ENCODE results near the gene PTPRJ. TPM values are rescaled to one million over a fixed set of nuclear protein-coding genes. Genes with fewer than 3 reads are reported as not detected.
"Not testable (repeated sequence)": the region's sequence is repeated elsewhere in the genome, so short reads cannot be mapped to it uniquely, and the experiment has no call there.

Gene PTPRJ
- total and polyA plus RNA-seq, 2 experiments from 2014 or later = 4.5 to 9.5 TPM

GRCh38 chr11:48129697-48130395, 149.5 kb downstream of the PTPRJ start:
- H3K36me3 ChIP-seq (ENCODE audit: low read depth) = peaks cover 17% of the 10 kb centered on the region; the same call in 1 of the 2 replicates
- no peaks in the 10 kb centered on the region for H3K4me1 ChIP-seq (ENCODE audit: insufficient read depth)
- no peaks in the 10 kb centered on the region for H3K79me2 ChIP-seq (ENCODE audit: insufficient read depth)
- no peaks in the 10 kb centered on the region for H3F3A ChIP-seq (ENCODE audit: insufficient read depth)
- H3K9me3 ChIP-seq (ENCODE audit: low read depth) = no peaks in the 10 kb centered on the region
- 98% methylated on average over 6 of the region's 6 CpGs for WGBS, 2 experiments (ENCODE audit: low coverage in 1 of 2, low lambda C conversion rate in 2 of 2, missing lambda C conversion rate in 2 of 2)
- in situ Hi-C loops (cut with MboI) = no loop called here
- H3K9me2 ChIP-seq (ENCODE audit: insufficient read depth) = no peaks in the 10 kb centered on the region
- no peak overlapping the region for H3K9ac ChIP-seq
- H3K4me2 ChIP-seq (ENCODE audit: unreplicated experiment) = no peak overlapping the region
- DNase-seq = no peak
- no peak overlapping the region for H2AFZ ChIP-seq
- no peaks in the 10 kb centered on the region for H4K20me1 ChIP-seq (ENCODE audit: insufficient read depth)
- no peak overlapping the region for H3K4me3 ChIP-seq
- TF ChIP-seq EZH2 (IDR thresholded peaks at IDR 0.05; ENCODE audit: insufficient read depth, poor library complexity, severe bottlenecking) = no peak
- TF ChIP-seq EZH2phosphoT487 (IDR thresholded peaks at IDR 0.05; ENCODE audit: insufficient read depth, low read depth) = no peak
- H3K27me3 ChIP-seq (replicated peaks; ENCODE audit: insufficient read depth) = no peaks in the 10 kb centered on the region
- H3K27ac ChIP-seq = no peak overlapping the region

- no peak for DNase-seq
- in situ Hi-C loops (cut with MboI) = no loop called here
- H3K9me2 ChIP-seq (ENCODE audit: insufficient read depth) = no peaks in the 10 kb centered on the region
- no peak overlapping the region for H3K27ac ChIP-seq
- peaks cover 11% of the 10 kb centered on the region; the same call in 1 of the 2 replicates for H3K36me3 ChIP-seq (ENCODE audit: low read depth)
- no peak overlapping the region for H3K9ac ChIP-seq
- no peak overlapping the region for H3K4me2 ChIP-seq (ENCODE audit: unreplicated experiment)
- no peak overlapping the region for H2AFZ ChIP-seq
- no peaks in the 10 kb centered on the region for H3K9me3 ChIP-seq (ENCODE audit: low read depth)
- no peaks in the 10 kb centered on the region for H3K4me1 ChIP-seq (ENCODE audit: insufficient read depth)
- H3F3A ChIP-seq (ENCODE audit: insufficient read depth) = no peaks in the 10 kb centered on the region
- WGBS, 2 experiments (ENCODE audit: low coverage in 1 of 2, low lambda C conversion rate in 2 of 2, missing lambda C conversion rate in 2 of 2) = 97 to 99% methylated on average over 10 of the region's 10 CpGs
- no peak overlapping the region for H3K4me3 ChIP-seq
- no peaks in the 10 kb centered on the region for H3K27me3 ChIP-seq (replicated peaks; ENCODE audit: insufficient read depth)
- TF ChIP-seq EZH2 (IDR thresholded peaks at IDR 0.05; ENCODE audit: insufficient read depth, poor library complexity, severe bottlenecking) = no peak
- TF ChIP-seq EZH2phosphoT487 (IDR thresholded peaks at IDR 0.05; ENCODE audit: insufficient read depth, low read depth) = no peak
- no peaks in the 10 kb centered on the region for H3K79me2 ChIP-seq (ENCODE audit: insufficient read depth)
- no peaks in the 10 kb centered on the region for H4K20me1 ChIP-seq (ENCODE audit: insufficient read depth)
These were observed 154.0 kb downstream of the PTPRJ start for GRCh38 chr11:48134221-48134922.

GRCh38 chr11:48138222-48138621, 157.9 kb downstream of the PTPRJ start:
- Histone ChIP-seq H3K79me2 (ENCODE audit: insufficient read depth) (no peaks in the 10 kb centered on the region), H4K20me1 (ENCODE audit: insufficient read depth) (no peaks in the 10 kb centered on the region), H3K9me3 (ENCODE audit: low read depth) (no peaks in the 10 kb centered on the region), H3K27me3 (replicated peaks; ENCODE audit: insufficient read depth) (no peaks in the 10 kb centered on the region), H3K4me3 (no peak overlapping the region), H3K9ac (no peak overlapping the region), H3K4me1 (ENCODE audit: insufficient read depth) (peaks cover 17% of the 10 kb centered on the region), H3K27ac (no peak overlapping the region), H3K4me2 (ENCODE audit: unreplicated experiment) (no peak overlapping the region), H2AFZ (no peak overlapping the region), H3K36me3 (ENCODE audit: low read depth) (peaks cover 4% of the 10 kb centered on the region), H3F3A (ENCODE audit: insufficient read depth) (no peaks in the 10 kb centered on the region; the same call in 1 of the 2 replicates), H3K9me2 (ENCODE audit: insufficient read depth) (no peaks in the 10 kb centered on the region)
- DNase-seq = no peak
- in situ Hi-C loops (cut with MboI) = no loop called here
- TF ChIP-seq EZH2phosphoT487 (IDR thresholded peaks at IDR 0.05; ENCODE audit: insufficient read depth, low read depth) (no peak), EZH2 (IDR thresholded peaks at IDR 0.05; ENCODE audit: insufficient read depth, poor library complexity, severe bottlenecking) (no peak)

- in situ Hi-C loops (cut with MboI); H2AFZ ChIP-seq; H3K79me2 ChIP-seq (ENCODE audit: insufficient read depth); H3F3A ChIP-seq (ENCODE audit: insufficient read depth); H3K36me3 ChIP-seq (ENCODE audit: low read depth); H4K20me1 ChIP-seq (ENCODE audit: insufficient read depth); H3K9ac ChIP-seq; H3K9me2 ChIP-seq (ENCODE audit: insufficient read depth); H3K4me2 ChIP-seq (ENCODE audit: unreplicated experiment); H3K27ac ChIP-seq; DNase-seq; H3K4me3 ChIP-seq; H3K27me3 ChIP-seq (replicated peaks; ENCODE audit: insufficient read depth); H3K9me3 ChIP-seq (ENCODE audit: low read depth): not testable (repeated sequence)
- 97 to 100% methylated on average over 3 of the region's 3 CpGs for WGBS, 2 experiments (ENCODE audit: low coverage in 1 of 2, low lambda C conversion rate in 2 of 2, missing lambda C conversion rate in 2 of 2)
- H3K4me1 ChIP-seq (ENCODE audit: insufficient read depth) = peaks cover 17% of the 10 kb centered on the region
These were observed 159.5 kb downstream of the PTPRJ start for GRCh38 chr11:48139896-48140295.
